Astrocyte of the cerebellum (primary cell): ENCODE measurements around the gene ABTB2.

Source experiments
- DNase-seq: peaks from one replicate; pipeline ENCODE4 v3.0.0-alpha.2; 2011; ENCODE audit warnings: low read depth
- H3K4me3 ChIP-seq: 2 replicates; pipeline ENCODE4 v1.5.1; 2011; ENCODE audit warnings: mild to moderate bottlenecking, low read depth, low read length, moderate library complexity
- in situ Hi-C: cut with HindIII; loops from 2 replicates; pipeline ENCODE4 v1.10.0; 2017; ENCODE audit warnings: low sequenced_read_pairs
- TF ChIP-seq, protein P1 (sequence below): IDR thresholded peaks from 2 replicates; pipeline ENCODE4 v1.5.1; 2012; ENCODE audit warnings: low read length, low read depth, moderate library complexity, mild to moderate bottlenecking; ENCODE audit errors: missing control alignments

The ABTB2 gene

DNA sequence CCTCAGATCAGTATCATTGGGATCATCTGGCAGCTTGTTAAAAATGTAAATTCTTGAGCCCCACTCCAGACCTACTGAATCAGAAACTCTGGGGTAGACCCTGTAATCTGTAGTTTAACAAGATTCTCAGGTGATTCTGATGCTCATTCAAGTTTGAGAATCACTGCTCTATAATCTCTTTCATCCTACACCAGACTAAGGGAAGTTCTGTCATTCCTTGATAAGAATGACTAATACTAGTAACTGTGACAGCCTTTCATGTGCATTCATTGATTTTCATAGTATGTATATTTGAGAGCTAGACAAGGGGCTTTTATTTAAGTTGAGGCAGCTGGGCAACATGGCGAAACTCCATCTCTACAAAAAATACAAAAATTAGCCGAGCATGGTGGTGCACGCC lies 222.4 kb downstream of the ABTB2 start:
- no peak for DNase-seq
- TF ChIP-seq, protein P1, sequence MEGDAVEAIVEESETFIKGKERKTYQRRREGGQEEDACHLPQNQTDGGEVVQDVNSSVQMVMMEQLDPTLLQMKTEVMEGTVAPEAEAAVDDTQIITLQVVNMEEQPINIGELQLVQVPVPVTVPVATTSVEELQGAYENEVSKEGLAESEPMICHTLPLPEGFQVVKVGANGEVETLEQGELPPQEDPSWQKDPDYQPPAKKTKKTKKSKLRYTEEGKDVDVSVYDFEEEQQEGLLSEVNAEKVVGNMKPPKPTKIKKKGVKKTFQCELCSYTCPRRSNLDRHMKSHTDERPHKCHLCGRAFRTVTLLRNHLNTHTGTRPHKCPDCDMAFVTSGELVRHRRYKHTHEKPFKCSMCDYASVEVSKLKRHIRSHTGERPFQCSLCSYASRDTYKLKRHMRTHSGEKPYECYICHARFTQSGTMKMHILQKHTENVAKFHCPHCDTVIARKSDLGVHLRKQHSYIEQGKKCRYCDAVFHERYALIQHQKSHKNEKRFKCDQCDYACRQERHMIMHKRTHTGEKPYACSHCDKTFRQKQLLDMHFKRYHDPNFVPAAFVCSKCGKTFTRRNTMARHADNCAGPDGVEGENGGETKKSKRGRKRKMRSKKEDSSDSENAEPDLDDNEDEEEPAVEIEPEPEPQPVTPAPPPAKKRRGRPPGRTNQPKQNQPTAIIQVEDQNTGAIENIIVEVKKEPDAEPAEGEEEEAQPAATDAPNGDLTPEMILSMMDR, result no peak
- H3K4me3 ChIP-seq, result no peak overlapping the region
- in situ Hi-C loops, result no loop called here

DNA sequence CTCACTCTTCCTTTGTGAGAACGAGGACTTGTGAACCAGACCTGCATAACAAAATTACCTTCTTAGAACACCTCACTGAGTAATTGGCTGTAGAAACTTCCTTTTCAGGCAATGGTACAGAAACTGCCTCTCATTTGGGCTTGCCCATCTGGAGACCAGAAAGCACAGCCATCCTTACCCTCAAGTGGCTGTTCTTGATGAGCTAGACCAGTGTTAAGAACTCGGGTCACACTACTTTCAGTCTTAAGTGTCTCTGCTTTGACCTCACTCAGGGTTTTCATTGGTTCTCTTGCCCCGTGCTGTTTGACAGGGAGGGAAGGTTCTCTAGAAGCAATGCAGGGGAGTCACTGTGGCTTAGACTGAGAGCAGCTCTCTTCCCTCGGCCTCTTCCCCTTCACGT lies 223.0 kb downstream of the ABTB2 start:
- TF ChIP-seq, protein P1, result no peak
- H3K4me3 ChIP-seq, result no peak overlapping the region
- in situ Hi-C loops, result no loop called here
- DNase-seq, result no peak

DNA sequence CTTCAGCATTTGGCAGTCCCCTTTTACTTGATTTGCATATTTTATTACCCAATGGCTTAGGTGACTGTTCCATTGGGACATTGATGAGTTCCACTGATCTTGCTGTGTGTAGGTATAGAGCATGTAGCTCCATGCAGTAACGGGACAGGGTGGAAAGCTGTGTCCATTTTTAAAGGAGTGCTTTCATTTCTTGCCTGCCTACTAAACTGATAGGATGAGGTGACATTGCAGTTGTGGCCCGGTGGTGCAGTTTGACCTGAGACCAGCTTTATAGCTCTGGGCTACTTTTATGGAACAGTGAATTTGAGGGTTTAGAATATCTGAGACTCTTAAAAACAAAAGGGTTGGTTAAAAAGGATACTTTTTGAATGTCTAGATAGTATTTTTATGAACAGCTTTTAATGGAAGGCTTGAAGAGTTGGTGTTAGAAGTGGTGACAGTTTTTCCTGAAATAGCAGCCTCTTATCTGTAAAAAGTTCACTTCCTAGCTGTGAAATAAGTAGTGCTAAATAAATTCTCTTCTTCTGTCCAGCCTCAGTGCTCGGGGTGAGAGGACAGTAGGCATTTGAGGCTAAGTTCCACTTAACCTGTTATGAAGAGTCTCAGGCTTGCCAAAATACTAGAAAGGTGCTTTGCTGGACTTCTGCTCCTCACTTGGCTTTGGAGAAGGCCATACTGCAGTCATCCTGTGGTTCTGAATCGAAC lies 225.4 kb downstream of the ABTB2 start:
- TF ChIP-seq, protein P1, result no peak
- DNase-seq, result no peak
- no peak overlapping the region for H3K4me3 ChIP-seq
- in situ Hi-C loops, result no loop called here

DNA sequence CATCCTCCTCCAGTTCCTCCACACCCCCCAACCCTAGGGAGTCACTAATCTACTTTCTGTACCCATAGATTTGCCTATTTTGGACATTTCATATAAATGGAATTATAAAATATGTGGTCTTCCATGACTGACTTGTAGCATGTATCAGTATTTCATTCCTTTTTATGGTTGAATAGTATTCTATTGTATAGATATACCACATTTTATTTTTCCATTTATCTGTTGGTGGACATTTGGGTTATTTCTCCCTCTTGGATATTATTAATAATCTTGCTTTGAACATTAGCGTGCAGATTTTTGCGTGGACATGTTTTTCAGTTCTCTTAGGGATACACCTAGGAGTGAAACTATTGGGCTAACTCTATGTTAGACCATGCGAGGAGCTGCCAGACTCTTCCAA lies 229.0 kb downstream of the ABTB2 start:
- no peak for DNase-seq
- in situ Hi-C loops, result no loop called here
- TF ChIP-seq, protein P1, result no peak

DNA sequence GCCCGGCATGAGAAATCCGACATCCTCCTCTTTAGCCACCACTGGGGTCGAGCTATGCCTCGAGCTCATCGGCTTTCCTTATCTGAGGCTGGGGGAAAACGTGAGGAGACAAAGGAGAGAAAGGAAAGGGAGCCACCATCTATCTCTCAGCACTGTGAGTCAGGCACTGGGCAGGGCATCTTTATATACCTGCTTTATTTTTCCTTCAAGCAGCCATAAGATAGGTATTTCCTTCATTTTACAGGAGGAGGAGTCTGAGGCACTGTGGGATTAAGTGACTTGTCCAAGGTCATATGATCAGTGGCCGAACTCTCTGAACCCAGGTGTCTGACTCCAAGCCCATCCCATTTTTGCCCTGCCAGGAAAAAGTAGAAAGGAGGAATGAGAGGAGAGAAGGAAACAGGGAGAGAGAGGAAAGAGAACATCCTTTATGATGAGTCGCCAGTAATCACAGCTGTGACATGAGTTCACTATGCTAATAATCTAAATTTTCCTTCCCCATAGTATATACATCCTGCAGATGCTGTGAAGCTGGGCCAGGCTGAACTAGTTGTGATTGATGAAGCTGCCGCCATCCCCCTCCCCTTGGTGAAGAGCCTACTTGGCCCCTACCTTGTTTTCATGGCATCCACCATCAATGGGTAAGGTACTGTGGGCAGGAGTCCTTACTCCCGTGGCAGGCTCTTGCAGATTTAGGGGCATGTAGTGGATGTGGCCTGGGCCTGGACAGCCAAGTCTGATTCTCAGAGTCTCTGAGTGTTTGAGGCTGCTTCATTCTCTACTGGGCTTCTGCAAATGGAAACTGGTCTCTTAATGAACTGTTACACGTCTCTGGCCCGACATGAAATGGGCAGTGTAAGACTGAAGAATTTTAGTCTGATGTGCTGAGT lies 230.6 kb downstream of the ABTB2 start:
- in situ Hi-C loops, result no loop called here
- TF ChIP-seq, protein P1, result no peak
- no peak overlapping the region for H3K4me3 ChIP-seq

More for the DNA sequence above, 229.0 kb downstream of the ABTB2 start:
- H3K4me3 ChIP-seq, result no peak overlapping the region

DNA sequence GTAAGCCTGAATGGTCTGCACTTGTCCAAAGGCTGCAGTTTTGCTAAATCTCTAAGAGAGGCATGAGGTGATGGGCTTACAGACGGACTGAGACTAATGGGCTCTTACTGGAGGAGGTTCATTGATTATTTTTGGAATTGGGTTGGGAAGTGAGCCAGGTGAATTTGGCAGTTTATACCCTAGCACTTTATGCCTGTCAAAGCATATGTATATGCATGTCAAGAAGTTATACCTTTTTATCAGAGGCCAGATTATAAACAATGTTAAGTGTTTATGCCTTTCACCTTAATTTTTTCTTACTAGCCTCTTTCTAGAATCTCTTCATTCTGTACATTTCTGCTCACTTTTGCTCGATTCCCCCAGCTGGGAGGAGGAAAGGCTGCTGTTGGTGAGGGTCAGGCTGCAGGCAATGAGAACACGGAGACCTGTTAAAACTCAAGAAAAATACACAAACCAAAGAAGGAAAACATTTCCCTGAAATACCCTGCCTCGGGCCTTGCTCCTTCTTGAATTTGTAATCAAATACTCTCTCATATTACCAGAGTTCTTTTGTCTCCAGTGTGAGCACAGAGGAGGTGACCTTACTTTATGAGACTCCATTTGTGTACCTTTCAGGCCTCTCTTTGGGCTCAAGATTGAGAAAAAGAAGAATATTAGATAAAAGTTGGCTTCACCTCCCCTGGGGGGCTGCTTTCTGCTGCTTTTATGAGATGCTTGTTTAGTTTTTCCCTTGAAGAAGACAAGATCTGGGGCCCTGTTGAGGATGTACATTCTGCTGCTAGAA lies 232.7 kb downstream of the ABTB2 start:
- in situ Hi-C loops, result no loop called here
- no peak overlapping the region for H3K4me3 ChIP-seq
- TF ChIP-seq, protein P1, result no peak
- no peak for DNase-seq

More for the DNA sequence above, 230.6 kb downstream of the ABTB2 start:
- no peak for DNase-seq
